LNCAP (cell line): ENCODE measurements around the gene METTL6.

ENCODE experiments used
- TF ChIP-seq, protein P1 (sequence below): fragments of 450-650 bp; IDR thresholded peaks from 2 replicates; pipeline ENCODE4 v1.5.1; 2017; ENCODE audit warnings: mild to moderate bottlenecking

Gene METTL6

DNA sequence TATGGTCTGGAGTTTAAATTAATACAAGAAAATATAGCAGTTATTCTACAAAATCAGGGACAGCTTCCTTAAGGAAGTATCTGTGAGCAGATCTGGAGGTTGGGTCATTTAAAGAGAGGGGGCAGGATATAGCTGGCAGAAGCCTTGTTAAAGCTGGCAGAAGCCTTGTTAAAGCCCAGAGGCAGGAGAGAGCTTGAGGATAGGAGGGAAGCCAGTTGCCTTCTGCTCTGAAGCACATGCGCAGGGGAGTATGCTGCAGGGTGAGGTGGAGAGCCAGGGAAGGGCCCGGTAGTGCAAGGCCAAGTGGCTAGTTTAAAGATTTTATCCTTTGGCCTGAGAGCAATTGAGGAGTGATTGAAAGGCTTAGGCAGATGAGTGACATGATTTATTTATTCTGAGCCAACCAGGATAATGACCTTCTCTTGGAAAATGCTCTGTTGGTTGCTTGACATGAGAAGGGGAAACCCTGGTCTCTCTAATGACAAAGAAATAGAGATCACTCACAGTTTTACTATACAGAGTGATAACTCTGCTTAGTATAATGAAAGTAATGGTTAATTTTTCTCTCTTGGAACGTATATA, 4.0 kb upstream of the METTL6 start:
- TF ChIP-seq, protein P1, sequence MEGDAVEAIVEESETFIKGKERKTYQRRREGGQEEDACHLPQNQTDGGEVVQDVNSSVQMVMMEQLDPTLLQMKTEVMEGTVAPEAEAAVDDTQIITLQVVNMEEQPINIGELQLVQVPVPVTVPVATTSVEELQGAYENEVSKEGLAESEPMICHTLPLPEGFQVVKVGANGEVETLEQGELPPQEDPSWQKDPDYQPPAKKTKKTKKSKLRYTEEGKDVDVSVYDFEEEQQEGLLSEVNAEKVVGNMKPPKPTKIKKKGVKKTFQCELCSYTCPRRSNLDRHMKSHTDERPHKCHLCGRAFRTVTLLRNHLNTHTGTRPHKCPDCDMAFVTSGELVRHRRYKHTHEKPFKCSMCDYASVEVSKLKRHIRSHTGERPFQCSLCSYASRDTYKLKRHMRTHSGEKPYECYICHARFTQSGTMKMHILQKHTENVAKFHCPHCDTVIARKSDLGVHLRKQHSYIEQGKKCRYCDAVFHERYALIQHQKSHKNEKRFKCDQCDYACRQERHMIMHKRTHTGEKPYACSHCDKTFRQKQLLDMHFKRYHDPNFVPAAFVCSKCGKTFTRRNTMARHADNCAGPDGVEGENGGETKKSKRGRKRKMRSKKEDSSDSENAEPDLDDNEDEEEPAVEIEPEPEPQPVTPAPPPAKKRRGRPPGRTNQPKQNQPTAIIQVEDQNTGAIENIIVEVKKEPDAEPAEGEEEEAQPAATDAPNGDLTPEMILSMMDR = no peak

DNA sequence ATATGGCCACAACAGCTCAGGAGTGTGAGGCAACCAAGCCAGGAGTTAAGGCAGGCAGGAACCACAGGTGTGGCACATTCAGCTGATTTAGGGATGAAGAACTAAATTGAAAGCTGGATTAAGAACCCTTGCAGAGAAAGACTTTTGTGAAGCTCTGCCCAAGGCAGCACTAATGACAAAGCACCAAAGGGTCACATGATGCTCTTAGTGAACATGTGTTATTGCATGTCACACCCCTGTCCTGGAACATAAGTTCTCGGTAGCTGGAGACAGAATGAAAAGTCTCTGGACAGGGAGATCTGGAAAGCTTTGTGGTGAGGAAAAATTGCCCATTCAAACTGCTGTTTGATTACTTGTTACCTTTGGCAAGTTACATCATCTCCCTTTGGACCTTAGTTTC, 3.3 kb upstream of the METTL6 start:
- TF ChIP-seq, protein P1 = no peak

DNA sequence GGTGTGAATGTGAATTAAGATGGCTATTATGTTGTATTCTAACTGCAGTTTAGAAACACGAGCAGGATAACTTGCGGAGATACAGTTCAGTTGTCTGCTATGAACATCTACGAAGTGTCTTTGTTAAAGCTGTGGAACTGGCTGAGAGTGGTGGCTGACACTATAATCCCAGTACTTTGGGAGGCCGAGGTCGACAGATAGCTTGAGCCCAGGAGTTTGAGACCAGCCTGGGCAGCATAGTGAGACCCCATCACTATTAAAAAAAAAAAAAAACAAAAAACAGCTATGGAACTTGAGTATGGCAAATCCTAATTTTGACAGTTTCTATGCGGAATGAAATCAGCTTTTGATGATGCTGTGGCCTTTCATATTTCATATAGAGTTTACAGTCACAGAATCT, 1.7 kb upstream of the METTL6 start:
- TF ChIP-seq, protein P1 = no peak

DNA sequence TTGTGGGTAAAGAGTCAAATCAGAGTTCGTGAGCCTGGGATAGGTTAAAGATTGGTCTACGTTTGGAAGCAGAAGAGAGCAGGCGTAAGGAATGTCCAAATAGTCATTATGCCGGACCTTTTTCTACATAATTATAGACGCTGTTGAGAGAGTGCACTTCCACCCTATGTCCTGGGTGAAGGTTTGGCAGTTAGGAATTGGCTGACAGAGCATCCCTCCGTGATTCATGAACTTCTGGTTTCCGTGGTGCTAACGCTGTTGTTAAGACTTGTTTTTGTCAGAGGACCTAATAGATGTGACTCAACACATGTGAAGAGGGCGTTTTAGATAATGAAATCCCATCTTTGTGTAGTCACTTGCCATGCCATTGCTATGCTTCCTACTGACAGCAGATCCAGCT, 1.2 kb upstream of the METTL6 start:
- TF ChIP-seq, protein P1 = no peak

DNA sequence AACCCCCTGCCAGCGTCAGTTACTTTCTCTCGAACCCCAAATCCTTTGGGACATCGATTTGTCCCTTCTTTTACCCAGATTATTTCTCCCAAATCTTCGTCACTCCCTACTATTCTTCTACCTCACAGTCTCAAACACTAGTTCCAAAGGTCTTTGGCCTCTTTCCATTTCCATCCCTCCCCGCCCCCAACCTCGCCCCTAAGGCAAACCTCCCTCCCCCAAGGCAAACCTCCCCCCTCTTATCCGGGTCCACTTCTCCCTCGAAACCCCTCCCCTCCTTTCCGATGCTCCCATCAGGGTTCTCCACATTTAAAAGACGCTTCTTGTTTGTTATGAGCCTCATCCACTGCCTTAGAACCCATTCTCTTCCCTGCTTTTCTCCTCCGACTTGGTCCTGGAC, 637 bp upstream of the METTL6 start:
- TF ChIP-seq, protein P1 = no peak

DNA sequence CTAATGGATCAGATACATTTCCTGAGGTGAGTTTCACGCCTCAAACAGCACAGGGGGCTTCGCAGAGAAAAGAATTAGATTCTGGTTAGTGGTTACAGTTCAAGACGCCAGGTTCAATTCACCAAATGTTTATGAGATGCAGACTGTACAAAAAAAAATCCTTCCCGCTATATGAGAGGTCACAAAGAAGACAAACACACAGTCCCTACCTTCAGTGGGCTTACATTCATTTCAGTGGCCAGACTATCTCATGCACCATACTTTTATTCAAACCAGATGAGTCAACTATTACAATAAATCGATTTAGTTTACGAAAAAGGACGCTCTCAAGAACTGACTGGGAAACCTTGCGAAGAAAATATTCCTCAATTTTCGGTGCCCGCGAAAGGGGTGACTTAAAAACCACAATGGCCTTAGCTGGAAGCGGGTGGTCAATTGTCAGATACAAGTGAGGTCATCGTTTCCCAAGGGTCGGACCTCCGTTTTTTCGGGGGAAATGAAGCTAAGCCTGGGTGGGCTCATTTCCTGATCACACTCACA, 695 bp downstream of the METTL6 start:
- TF ChIP-seq, protein P1 = no peak

DNA sequence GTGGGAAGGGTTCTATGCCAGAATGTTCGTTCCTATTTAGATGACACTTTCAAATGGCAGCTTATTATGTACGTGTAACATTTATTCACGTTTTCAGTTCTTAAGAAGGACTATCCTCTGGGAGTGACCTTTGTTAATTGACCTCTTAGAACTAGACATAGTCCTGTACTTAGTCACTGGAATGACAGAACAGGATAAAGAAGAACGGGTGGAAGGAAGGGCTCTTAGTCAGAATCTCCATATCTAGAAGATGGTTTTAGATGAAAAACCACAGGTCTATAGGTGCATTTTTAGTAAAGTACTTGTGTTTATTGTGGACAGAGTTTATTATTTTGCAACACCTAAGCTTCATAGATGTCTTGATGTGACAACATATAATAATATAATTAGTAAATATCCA, 6.5 kb downstream of the METTL6 start:
- TF ChIP-seq, protein P1 = no peak

DNA sequence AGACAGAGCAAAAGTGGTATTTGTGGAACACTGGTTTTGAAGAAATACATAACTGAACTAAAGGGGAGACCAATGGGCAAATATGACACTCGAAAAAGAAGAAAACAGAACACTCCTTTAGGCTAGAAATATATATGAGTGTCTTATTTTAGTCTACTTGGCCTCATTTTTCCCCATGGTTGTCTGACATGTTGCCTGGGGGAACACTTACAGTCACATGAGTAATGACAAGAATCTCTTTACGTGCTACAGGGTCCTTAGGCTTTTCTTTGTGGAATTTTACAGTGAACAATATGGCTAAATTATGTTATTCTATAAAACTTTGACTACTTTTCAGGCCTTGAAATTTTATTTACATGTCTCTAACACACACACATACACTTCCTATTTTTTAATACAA, 17.6 kb downstream of the METTL6 start:
- TF ChIP-seq, protein P1 = no peak
